HG03469 (cell line): ENCODE results near the gene MAGEA3.
"Not testable (repeated sequence)": the region's sequence is repeated elsewhere in the genome, so short reads cannot be mapped to it uniquely, and the experiment has no call there.

ENCODE experiments used
- ATAC-seq: cut with Tn5 transposase; IDR thresholded peaks from one replicate; pipeline ENCODE4 v1.9.1; 2021; ENCODE audit warnings: mild to moderate bottlenecking, moderate library complexity, moderate number of reproducible peaks; ENCODE audit not compliant: unreplicated experiment

Gene MAGEA3

GRCh38 chrX:152697952-152698931 lies at the start of gene MAGEA3:
MAGEA3 (plus strand) TSS chrX:152698794; CDS start chrX:152700833, 2,039 bp downstream.
- not testable (repeated sequence) for ATAC-seq

DNA sequence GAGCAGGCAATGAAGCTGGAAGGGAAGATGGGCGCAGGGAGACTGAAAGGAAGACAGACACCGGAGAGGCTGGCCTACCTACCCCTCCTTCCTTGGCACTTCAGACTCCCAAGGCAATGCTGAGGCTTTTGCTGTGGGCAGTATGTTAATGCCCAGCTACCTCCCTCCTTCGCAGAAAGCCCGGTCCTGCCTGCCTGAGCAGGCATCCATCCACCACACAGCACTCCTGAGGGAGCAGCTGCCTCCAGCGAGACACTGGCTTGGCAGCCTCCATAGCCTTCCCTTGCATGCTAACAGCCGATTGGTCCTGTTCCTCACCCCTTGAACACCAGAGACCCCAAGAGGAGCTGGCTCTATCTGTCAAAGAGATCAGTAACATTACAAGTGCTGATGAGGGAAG lies 46.5 kb upstream of the MAGEA3 start:
- ATAC-seq = no peak

DNA sequence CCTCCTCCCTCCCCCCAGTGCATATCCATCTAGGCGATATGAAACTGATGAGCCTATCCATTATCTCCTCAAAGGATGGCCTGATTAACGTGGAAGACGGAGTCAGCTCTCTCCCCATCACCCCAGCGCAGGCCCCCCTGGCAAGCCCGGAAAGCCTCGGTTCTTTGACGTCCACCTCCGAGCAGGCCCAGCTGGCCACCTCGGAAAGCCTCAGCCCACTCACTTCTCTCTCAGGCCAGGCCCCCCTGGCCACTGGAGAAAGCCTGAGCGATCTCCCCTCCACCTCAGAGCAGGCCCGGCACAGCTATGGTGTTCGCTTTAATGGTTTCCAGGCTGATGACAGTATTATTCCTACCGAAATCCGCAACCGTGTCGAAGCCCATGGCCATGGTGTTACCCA lies 46.1 kb upstream of the MAGEA3 start:
- ATAC-seq = no peak

DNA sequence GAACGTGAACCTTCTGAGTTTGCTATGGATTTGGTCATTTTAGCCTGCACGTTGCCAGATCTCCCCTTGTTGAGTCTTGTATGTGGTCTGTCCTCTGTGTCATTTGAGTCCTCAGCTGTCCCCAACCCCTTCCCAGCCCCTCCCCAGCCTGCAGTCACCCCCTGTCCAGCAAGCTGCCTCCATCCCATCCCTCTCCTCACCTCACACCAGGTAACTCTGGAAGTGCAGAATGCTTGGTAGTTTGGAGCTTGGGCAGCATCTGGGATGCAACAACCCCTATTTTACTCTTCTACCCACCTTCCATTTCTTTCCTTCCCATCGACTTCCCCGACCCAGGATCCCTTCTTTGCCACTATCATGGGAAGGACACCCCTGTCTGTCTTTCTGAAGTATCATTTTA lies 42.5 kb upstream of the MAGEA3 start:
- ATAC-seq = no peak

- ATAC-seq = no peak
Measured at GRCh38 chrX:152656890-152657289, 41.7 kb upstream of the MAGEA3 start.

DNA sequence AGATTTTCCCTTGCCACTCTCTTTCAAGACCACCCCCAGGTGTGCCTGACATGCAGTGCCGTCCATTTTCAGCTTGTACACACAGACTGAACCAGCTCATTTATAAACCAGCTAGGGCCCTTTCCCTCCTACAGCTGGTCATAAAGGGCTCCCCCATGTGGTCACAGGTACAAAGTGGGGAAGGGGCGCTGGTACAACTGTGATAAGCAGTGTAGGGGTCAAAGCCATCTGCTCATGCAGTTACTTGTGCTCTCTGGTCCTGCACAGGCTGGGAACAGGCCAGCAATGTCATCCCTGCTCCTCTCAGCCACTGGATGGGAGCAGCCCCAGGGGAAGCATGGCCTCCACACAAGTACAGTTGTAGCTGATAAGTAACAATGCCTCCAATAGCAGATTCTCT lies 40.3 kb upstream of the MAGEA3 start:
- ATAC-seq = no peak

- no peak for ATAC-seq
Measured at GRCh38 chrX:152663086-152663485, 35.5 kb upstream of the MAGEA3 start.

DNA sequence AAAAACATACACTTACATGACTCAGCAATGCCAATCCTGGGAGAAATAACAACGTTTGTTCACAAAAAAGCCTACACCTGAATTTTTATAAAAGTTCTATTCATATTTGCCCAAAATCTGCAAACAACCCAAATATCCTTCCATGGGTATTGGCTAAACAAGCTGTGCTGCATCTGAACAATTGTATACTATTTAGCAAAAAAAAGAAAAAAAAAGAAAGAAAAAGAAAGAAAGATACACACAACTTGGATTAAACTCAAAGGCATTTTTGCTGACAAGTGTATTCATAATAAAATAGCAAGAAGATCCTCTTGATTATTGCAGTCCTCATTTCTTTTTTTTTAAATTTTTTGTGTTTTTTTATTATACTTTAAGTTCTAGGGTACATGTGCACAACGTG lies 24.5 kb upstream of the MAGEA3 start:
- no peak for ATAC-seq

- ATAC-seq = not testable (repeated sequence)
Measured at GRCh38 chrX:152674652-152675051, 23.9 kb upstream of the MAGEA3 start.

- ATAC-seq = peak; percentile 65
Measured at GRCh38 chrX:152681012-152681411, 17.6 kb upstream of the MAGEA3 start.

DNA sequence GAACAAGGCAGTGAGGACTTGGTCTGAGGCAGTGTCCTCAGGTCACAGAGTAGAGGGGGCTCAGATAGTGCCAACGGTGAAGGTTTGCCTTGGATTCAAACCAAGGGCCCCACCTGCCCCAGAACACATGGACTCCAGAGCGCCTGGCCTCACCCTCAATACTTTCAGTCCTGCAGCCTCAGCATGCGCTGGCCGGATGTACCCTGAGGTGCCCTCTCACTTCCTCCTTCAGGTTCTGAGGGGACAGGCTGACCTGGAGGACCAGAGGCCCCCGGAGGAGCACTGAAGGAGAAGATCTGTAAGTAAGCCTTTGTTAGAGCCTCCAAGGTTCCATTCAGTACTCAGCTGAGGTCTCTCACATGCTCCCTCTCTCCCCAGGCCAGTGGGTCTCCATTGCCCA lies 1.8 kb downstream of the MAGEA3 start:
- not testable (repeated sequence) for ATAC-seq

GRCh38 chrX:152706500-152706899 lies 7.9 kb downstream of the MAGEA3 start:
- ATAC-seq = not testable (repeated sequence)

- ATAC-seq = not testable (repeated sequence)
Measured at GRCh38 chrX:152709173-152709572, 10.6 kb downstream of the MAGEA3 start, which contains the start of gene CSAG2. CSAG2 (minus strand) TSS chrX:152709273; CDS start chrX:152709112, 161 bp downstream.

- not testable (repeated sequence) for ATAC-seq
Measured at GRCh38 chrX:152713195-152713594, 14.6 kb downstream of the MAGEA3 start.

DNA sequence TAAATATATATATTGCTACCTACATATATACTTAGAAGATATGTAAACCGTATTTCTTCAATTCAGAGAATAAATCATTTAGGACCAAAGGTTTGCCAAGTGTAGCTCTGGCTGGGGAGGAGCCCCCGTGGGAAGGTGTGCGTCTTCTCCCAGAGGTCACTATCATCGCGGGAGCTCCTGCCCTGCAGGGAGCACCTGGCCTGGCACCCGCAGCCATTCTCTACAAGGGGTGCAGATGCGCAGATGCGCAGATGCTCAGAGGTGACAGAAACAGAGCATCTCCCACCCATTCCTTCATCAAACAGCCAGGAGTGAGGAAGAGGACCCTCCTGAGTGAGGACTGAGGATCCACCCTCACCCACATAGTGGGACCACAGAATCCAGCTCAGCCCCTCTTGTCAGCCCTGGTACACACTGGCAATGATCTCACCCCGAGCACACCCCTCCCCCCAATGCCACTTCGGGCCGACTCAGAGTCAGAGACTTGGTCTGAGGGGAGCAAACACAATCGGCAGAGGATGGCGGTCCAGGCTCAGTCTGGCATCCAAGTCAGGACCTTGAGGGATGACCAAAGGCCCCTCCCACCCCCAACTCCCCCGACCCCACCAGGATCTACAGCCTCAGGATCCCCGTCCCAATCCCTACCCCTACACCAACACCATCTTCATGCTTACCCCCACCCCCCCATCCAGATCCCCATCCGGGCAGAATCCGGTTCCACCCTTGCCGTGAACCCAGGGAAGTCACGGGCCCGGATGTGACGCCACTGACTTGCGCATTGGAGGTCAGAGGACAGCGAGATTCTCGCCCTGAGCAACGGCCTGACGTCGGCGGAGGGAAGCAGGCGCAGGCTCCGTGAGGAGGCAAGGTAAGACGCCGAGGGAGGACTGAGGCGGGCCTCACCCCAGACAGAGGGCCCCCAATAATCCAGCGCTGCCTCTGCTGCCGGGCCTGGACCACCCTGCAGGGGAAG lies 15.5 kb downstream of the MAGEA3 start, which contains the start of gene MAGEA2B:
TSS of gene MAGEA2B (plus strand) at position 814 of the 973 bp plus-strand sequence. CDS start 2,479 bp downstream, outside the sequence.
- ATAC-seq = not testable (repeated sequence)

GRCh38 chrX:152725409-152725808 lies 26.8 kb downstream of the MAGEA3 start:
- ATAC-seq = no peak

DNA sequence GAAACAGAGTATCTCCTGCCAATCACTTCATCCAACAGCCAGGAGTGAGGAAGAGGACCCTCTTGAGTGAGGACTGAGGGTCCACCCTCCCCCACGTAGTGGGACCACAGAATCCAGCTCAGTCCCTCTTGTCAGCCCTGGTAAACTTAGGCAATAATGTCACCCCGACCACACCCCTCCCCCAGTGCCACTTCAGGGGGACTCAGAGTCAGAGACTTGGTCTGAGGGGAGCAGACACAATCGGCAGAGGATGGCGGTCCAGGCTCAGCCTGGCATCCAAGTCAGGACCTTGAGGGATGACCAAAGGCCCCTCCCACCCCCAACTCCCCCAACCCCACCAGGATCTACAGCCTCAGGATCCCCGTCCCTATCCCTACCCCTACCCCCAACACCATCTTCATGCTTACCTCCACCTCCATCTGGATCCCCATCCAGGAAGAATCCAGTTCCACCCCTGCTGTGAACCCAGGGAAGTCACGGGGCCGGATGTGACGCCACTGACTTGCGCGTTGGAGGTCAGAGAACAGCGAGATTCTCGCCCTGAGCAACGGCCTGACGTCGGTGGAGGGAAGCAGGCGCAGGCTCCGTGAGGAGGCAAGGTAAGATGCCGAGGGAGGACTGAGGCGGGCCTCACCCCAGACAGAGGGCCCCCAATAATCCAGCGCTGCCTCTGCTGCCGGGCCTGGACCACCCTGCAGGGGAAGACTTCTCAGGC lies 34.8 kb downstream of the MAGEA3 start, which contains the start of the genes CSAG1 and MAGEA12:
TSS of gene CSAG1 (minus strand) at position 461 of the 715 bp plus-strand sequence. CDS start 1,261 bp downstream, outside the sequence.
TSS of gene MAGEA12 (plus strand) at position 497 of the 715 bp plus-strand sequence. CDS start 2,405 bp downstream, outside the sequence.
- ATAC-seq = no peak

- ATAC-seq = not testable (repeated sequence)
Measured at GRCh38 chrX:152734143-152734858, 35.7 kb downstream of the MAGEA3 start.

GRCh38 chrX:152735101-152735500 lies 36.5 kb downstream of the MAGEA3 start:
- no peak for ATAC-seq
